ENCODE measurements around the gene COL9A3. TPM values are rescaled to one million over a fixed set of nuclear protein-coding genes. Genes with fewer than 3 reads are reported as not detected.
"Not testable (repeated sequence)": the region's sequence is repeated elsewhere in the genome, so short reads cannot be mapped to it uniquely, and the experiment has no call there.

The COL9A3 gene
- total RNA-seq, 1 experiment from 2014 or later: 41.2 TPM

- H3K9me3 ChIP-seq (ENCODE audit: low read length); H3K27ac ChIP-seq (ENCODE audit: low read length); H3K4me2 ChIP-seq (ENCODE audit: low read depth, low read length, poor library complexity, severe bottlenecking); H3K9me2 ChIP-seq (replicated peaks; ENCODE audit: insufficient read depth, low read length); H3K27me3 ChIP-seq (ENCODE audit: low read length); H3K79me2 ChIP-seq (ENCODE audit: low read length); H3K4me1 ChIP-seq (ENCODE audit: low read length); H2AFZ ChIP-seq (ENCODE audit: low read length); H3K4me3 ChIP-seq (ENCODE audit: low read length); H4K20me1 ChIP-seq (ENCODE audit: insufficient read depth, low read depth, low read length); DNase-seq; H3K9ac ChIP-seq (ENCODE audit: low read length): not testable (repeated sequence)
- peaks cover 16% of the 10 kb centered on the region; the same call in 1 of the 2 replicates for H3K36me3 ChIP-seq (ENCODE audit: insufficient read depth, low read length)
These were observed 36.5 kb downstream of the COL9A3 start for GRCh38 chr20:62853304-62853703.

- Histone ChIP-seq H3K9me2 (replicated peaks; ENCODE audit: insufficient read depth, low read length) (no peaks in the 10 kb centered on the region), H2AFZ (ENCODE audit: low read length) (no peak overlapping the region), H3K79me2 (ENCODE audit: low read length) (peaks cover 10% of the 10 kb centered on the region), H3K4me3 (ENCODE audit: low read length) (no peak overlapping the region), H3K4me2 (ENCODE audit: low read depth, low read length, poor library complexity, severe bottlenecking) (no peak overlapping the region), H3K4me1 (ENCODE audit: low read length) (no peaks in the 10 kb centered on the region), H4K20me1 (ENCODE audit: insufficient read depth, low read depth, low read length) (no peaks in the 10 kb centered on the region), H3K27ac (ENCODE audit: low read length) (no peak overlapping the region), H3K27me3 (ENCODE audit: low read length) (no peaks in the 10 kb centered on the region), H3K9me3 (ENCODE audit: low read length) (no peaks in the 10 kb centered on the region), H3K9ac (ENCODE audit: low read length) (no peak overlapping the region), H3K36me3 (ENCODE audit: insufficient read depth, low read length) (peaks cover 16% of the 10 kb centered on the region; the same call in 1 of the 2 replicates)
- DNase-seq: no peak
These were observed 37.3 kb downstream of the COL9A3 start for GRCh38 chr20:62854121-62854520.

- Histone ChIP-seq H3K27me3 (ENCODE audit: low read length) (no peaks in the 10 kb centered on the region), H3K9me3 (ENCODE audit: low read length) (no peaks in the 10 kb centered on the region), H3K27ac (ENCODE audit: low read length) (no peak overlapping the region), H3K4me2 (ENCODE audit: low read depth, low read length, poor library complexity, severe bottlenecking) (no peak overlapping the region), H3K79me2 (ENCODE audit: low read length) (peaks cover 19% of the 10 kb centered on the region), H3K9ac (ENCODE audit: low read length) (no peak overlapping the region), H4K20me1 (ENCODE audit: insufficient read depth, low read depth, low read length) (no peaks in the 10 kb centered on the region), H3K36me3 (ENCODE audit: insufficient read depth, low read length) (peaks cover 16% of the 10 kb centered on the region; the same call in 1 of the 2 replicates), H2AFZ (ENCODE audit: low read length) (no peak overlapping the region), H3K4me3 (ENCODE audit: low read length) (no peak overlapping the region), H3K9me2 (replicated peaks; ENCODE audit: insufficient read depth, low read length) (no peaks in the 10 kb centered on the region), H3K4me1 (ENCODE audit: low read length) (peaks cover 4% of the 10 kb centered on the region)
- DNase-seq: no peak
These were observed 38.3 kb downstream of the COL9A3 start for GRCh38 chr20:62855120-62855519.

- H4K20me1 ChIP-seq (ENCODE audit: insufficient read depth, low read depth, low read length): no peaks in the 10 kb centered on the region
- no peak overlapping the region for H3K4me3 ChIP-seq (ENCODE audit: low read length)
- peaks cover 16% of the 10 kb centered on the region; the same call in 1 of the 2 replicates for H3K36me3 ChIP-seq (ENCODE audit: insufficient read depth, low read length)
- H3K27ac ChIP-seq (ENCODE audit: low read length): no peak overlapping the region
- no peak overlapping the region for H2AFZ ChIP-seq (ENCODE audit: low read length)
- no peak for DNase-seq
- no peak overlapping the region for H3K4me2 ChIP-seq (ENCODE audit: low read depth, low read length, poor library complexity, severe bottlenecking)
- H3K79me2 ChIP-seq (ENCODE audit: low read length): peaks cover 24% of the 10 kb centered on the region
- H3K9me3 ChIP-seq (ENCODE audit: low read length): no peaks in the 10 kb centered on the region
- H3K27me3 ChIP-seq (ENCODE audit: low read length): no peaks in the 10 kb centered on the region
- no peaks in the 10 kb centered on the region for H3K9me2 ChIP-seq (replicated peaks; ENCODE audit: insufficient read depth, low read length)
- no peak overlapping the region for H3K9ac ChIP-seq (ENCODE audit: low read length)
- H3K4me1 ChIP-seq (ENCODE audit: low read length): peaks cover 12% of the 10 kb centered on the region
These were observed 40.2 kb downstream of the COL9A3 start for GRCh38 chr20:62856931-62857619.

GRCh38 chr20:62858058-62858830 lies 41.4 kb downstream of the COL9A3 start:
- Histone ChIP-seq H3K9me2 (replicated peaks; ENCODE audit: insufficient read depth, low read length) (no peaks in the 10 kb centered on the region), H3K27ac (ENCODE audit: low read length) (no peak overlapping the region), H4K20me1 (ENCODE audit: insufficient read depth, low read depth, low read length) (no peaks in the 10 kb centered on the region), H3K27me3 (ENCODE audit: low read length) (no peaks in the 10 kb centered on the region), H3K9me3 (ENCODE audit: low read length) (no peaks in the 10 kb centered on the region), H3K9ac (ENCODE audit: low read length) (no peak overlapping the region), H3K36me3 (ENCODE audit: insufficient read depth, low read length) (peaks cover 11% of the 10 kb centered on the region; the same call in 1 of the 2 replicates), H3K4me3 (ENCODE audit: low read length) (no peak overlapping the region), H3K4me1 (ENCODE audit: low read length) (peaks cover 13% of the 10 kb centered on the region), H3K79me2 (ENCODE audit: low read length) (peaks cover 24% of the 10 kb centered on the region), H3K4me2 (ENCODE audit: low read depth, low read length, poor library complexity, severe bottlenecking) (no peak overlapping the region), H2AFZ (ENCODE audit: low read length) (no peak overlapping the region)
- no peak for DNase-seq

GRCh38 chr20:62859721-62860120 lies 42.9 kb downstream of the COL9A3 start:
- peaks cover 8% of the 10 kb centered on the region; the same call in 1 of the 2 replicates for H3K36me3 ChIP-seq (ENCODE audit: insufficient read depth, low read length)
- no peak overlapping the region for H2AFZ ChIP-seq (ENCODE audit: low read length)
- H3K4me2 ChIP-seq (ENCODE audit: low read depth, low read length, poor library complexity, severe bottlenecking): peak overlapping the region; percentile 40
- H3K9me3 ChIP-seq (ENCODE audit: low read length): no peaks in the 10 kb centered on the region
- H3K4me3 ChIP-seq (ENCODE audit: low read length): no peak overlapping the region
- peaks cover 13% of the 10 kb centered on the region for H3K4me1 ChIP-seq (ENCODE audit: low read length)
- DNase-seq: no peak
- no peaks in the 10 kb centered on the region for H4K20me1 ChIP-seq (ENCODE audit: insufficient read depth, low read depth, low read length)
- no peaks in the 10 kb centered on the region for H3K27me3 ChIP-seq (ENCODE audit: low read length)
- H3K9ac ChIP-seq (ENCODE audit: low read length): peak overlapping the region; percentile 42
- peaks cover 24% of the 10 kb centered on the region for H3K79me2 ChIP-seq (ENCODE audit: low read length)
- no peak overlapping the region for H3K27ac ChIP-seq (ENCODE audit: low read length)
- no peaks in the 10 kb centered on the region for H3K9me2 ChIP-seq (replicated peaks; ENCODE audit: insufficient read depth, low read length)

GRCh38 chr20:62860391-62860923 lies 43.6 kb downstream of the COL9A3 start:
- Histone ChIP-seq H3K27ac (ENCODE audit: low read length) (no peak overlapping the region), H3K4me3 (ENCODE audit: low read length) (peak overlapping the region; percentile 21; the same call in 1 of the 2 replicates), H3K79me2 (ENCODE audit: low read length) (peaks cover 24% of the 10 kb centered on the region), H3K9me2 (replicated peaks; ENCODE audit: insufficient read depth, low read length) (no peaks in the 10 kb centered on the region), H2AFZ (ENCODE audit: low read length) (no peak overlapping the region), H3K36me3 (ENCODE audit: insufficient read depth, low read length) (peaks cover 8% of the 10 kb centered on the region; the same call in 1 of the 2 replicates), H3K4me1 (ENCODE audit: low read length) (peaks cover 13% of the 10 kb centered on the region), H3K9ac (ENCODE audit: low read length) (peak overlapping the region; percentile 42), H4K20me1 (ENCODE audit: insufficient read depth, low read depth, low read length) (no peaks in the 10 kb centered on the region), H3K27me3 (ENCODE audit: low read length) (no peaks in the 10 kb centered on the region), H3K9me3 (ENCODE audit: low read length) (no peaks in the 10 kb centered on the region), H3K4me2 (ENCODE audit: low read depth, low read length, poor library complexity, severe bottlenecking) (peak overlapping the region; percentile 40)
- no peak for DNase-seq
